Hematopoietic multipotent progenitor cell treated with erythropoietin and hydrocortisone succinate and interleukin-3 and kit ligand, for 4 days (in vitro differentiated cells): ENCODE measurements around the gene GIMD1.
"Not testable (repeated sequence)": the region's sequence is repeated elsewhere in the genome, so short reads cannot be mapped to it uniquely, and the experiment has no call there.

Source experiments
- DNase-seq: peaks from one replicate; pipeline ENCODE4 v3.0.0-alpha.2; 2015

GIMD1 gene

GRCh38 chr4:106344647-106344970 lies 24.0 kb downstream of the GIMD1 start:
- DNase-seq: no peak

- DNase-seq: no peak
Observed at GRCh38 chr4:106343865-106344646, 24.5 kb downstream of the GIMD1 start.

DNA sequence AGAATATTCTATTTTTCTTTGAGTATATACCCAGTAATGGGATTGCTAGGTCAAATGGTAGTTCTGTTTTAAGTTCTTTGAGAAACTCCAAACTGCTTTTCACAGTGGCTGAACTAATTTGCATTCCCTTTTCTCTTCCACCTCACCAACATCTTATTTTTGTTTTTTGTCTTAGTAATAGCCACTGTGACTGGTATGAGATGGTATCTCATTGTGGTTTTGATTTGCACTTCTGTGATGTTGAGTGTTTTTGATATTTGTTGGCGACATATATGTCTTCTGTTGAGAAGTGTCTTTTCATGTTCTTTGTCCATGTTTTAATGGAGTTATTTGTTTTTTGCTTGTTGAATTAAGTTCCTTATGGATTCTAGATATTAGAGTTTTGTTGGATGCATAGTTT lies 27.8 kb downstream of the GIMD1 start:
- peak; percentile 11 for DNase-seq

GRCh38 chr4:106339431-106339830 lies 29.1 kb downstream of the GIMD1 start:
- no peak for DNase-seq

DNA sequence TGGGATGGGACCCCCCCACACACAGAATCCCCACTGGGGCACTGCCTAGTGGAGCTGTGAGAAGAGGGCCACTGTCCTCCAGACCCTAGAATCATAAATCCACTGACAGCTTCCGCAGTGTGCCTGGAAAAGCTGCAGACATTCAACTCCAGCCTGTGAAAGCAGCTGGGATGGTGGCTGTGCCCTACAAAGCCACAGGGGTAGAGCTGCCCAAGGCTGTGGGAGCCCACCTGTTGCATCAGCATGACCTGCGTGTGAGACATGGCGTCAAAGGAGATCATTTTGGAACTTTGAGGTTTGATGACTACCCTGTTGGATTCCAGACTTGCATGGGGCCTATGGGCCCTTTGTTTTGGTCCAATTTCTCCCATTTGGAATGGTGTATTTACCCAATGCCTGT lies 29.9 kb downstream of the GIMD1 start:
- no peak for DNase-seq

DNA sequence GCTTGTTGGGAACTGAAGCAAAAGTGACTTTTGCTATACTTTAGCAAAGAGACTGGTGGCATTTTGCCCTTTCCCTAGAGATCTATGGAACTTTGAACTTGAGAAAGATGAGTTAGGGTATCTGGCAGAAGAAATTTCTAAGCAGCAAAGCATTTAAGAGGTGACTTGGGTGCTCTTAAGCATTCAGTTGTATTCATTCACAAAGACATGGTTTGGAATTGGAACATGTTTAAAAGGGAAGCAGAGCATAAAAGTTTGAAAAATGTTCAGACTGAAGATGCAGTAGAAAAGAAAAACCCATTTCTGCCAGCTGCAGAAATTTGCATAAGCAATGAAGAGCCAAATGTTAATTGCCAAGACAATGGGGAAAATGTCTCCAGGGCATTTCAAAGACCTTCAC lies 30.7 kb downstream of the GIMD1 start:
- no peak for DNase-seq

- DNase-seq: no peak
Observed at GRCh38 chr4:106336618-106337017, 32.0 kb downstream of the GIMD1 start.

DNA sequence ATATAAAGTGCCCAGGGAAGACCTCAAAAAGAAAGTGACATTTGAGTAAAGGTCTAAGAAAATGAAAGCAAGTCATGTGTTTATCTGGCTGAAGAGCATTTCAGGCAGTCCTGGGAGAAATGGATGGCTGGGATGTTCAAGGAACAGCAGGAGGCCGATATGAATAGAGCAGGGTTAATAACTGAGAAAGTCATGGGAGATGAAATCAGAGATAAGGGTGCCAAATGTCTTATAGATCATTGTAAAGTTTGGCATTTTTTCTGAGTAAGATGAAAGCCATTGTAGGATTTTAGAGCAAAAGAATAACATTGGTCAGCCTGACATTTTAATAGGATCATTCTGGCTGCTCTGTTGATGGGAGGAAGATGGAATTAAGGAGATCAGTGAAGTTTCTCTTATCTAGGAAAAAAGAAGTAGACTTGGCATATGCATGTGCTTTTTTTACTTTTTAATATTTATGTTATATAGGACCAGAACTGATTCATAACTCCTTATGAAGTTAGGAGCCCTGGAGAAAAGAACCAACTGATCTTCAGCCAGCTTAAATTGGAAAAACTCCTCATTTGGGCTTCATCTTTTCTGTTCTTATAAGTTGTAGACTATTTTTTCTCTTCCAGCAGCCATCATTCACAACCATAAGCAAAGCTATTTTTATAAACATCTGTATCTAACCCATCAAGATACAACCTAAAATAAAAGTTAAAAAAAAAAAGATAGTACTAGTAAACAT lies 33.7 kb downstream of the GIMD1 start:
- DNase-seq: no peak

DNA sequence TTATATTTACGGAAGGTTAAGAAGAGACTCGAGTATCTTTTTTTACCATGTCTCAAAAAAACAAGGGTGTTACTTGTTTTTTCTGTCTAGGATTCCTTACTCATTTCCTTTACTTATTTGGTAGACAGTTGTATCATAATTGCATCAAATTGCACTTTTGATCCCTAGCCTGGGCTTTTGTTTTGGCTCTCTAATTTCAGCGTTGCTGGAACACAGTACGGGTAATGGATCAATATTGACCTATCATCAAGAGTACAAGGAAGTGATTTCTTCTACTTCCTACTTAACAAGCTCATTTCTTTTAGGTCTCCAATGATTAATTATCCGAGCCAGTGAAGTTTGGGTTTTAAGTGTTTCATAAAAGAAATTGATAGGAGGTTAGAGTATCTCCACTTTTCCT lies 35.4 kb downstream of the GIMD1 start:
- no peak for DNase-seq

DNA sequence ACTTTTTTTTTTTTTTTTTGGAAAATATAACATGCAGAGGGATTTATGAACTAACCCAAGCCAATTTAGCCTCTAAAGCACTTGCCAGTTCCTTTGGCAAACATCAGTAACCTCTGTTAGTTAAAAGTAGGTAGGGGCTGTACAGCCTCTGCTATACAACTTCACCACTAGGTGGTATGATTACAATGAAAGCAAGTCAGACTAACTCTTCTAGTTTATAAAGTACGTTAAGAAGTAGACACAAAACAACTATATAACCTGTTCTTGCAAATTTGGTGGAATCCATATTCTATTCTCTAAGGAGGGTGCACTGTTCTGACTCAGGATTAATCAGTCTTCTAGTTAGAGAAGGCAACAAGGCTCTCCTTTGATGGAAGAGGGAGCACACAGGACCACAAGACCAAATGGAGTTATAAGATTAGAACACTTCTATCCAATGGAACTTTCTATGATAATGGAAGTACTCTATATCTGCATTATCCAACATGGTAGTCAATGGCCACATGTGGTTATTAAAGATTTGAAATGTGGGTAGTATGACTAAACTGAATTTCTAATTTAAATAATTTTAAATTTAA lies 39.4 kb downstream of the GIMD1 start:
- DNase-seq: peak; percentile 70

GRCh38 chr4:106325800-106326199 lies 42.8 kb downstream of the GIMD1 start:
- no peak for DNase-seq

- no peak for DNase-seq
Observed at GRCh38 chr4:106323119-106323518, 45.5 kb downstream of the GIMD1 start.

DNA sequence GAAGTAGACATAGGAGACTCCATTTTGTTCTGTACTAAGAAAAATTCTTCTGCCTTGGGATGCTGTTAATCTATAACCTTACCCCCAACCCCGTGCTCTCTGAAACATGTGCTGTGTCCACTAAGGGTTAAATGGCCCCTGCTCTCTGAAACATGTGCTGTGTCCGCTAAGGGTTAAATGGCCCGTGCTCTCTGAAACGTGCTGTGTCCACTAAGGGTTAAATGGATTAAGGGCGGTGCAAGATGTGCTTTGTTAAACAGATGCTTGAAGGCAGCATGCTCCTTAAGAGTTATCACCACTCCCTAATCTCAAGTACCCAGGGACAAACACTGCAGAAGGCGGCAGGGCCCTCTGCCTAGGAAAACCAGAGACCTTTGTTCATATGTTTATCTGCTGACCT lies 46.8 kb downstream of the GIMD1 start:
- DNase-seq: not testable (repeated sequence)

DNA sequence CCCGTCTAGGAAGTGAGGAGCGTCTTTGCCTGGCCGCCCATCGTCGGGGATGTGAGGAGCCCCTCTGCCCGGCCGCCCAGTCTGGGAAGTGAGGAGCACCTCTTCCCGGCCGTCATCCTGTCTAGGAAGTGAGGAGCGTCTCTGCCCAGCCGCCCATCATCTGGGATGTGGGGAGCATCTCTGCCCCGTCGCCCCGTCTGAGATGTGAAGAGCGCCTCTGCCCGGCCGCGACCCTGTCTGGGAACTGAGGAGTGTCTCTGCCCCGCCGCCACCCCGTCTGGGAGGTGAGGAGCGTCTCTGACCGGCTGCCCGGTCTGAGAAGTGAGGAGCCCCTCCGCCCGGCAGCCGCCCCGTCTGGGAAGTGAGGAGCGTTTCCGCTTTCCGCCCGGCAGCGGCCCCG lies 47.4 kb downstream of the GIMD1 start:
- DNase-seq: not testable (repeated sequence)

GRCh38 chr4:106320235-106320634 lies 48.3 kb downstream of the GIMD1 start:
- no peak for DNase-seq

DNA sequence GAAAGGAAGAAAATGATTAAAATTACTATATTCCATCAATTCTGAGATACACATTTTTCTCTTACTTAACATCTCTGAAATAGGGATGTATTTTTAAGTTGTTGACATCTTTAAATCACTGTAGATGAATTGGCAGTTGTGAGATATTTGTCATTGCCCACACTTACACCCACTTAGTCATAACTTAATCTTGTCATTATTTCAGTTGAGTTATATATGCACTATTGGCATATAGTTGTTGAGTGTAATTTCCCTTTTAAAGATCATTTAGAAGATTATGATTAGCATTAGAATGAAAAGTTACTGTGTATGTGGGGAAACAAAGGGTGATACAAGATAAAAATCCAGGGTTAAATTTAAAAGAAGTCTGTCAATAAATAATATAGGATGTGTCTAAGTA lies 50.1 kb downstream of the GIMD1 start:
- DNase-seq: no peak

GRCh38 chr4:106317815-106318214 lies 50.8 kb downstream of the GIMD1 start:
- no peak for DNase-seq

GRCh38 chr4:106316773-106317409 lies 51.7 kb downstream of the GIMD1 start:
- DNase-seq: peak; percentile 29

- DNase-seq: peak; percentile 96
Observed at GRCh38 chr4:106315968-106316772, 52.4 kb downstream of the GIMD1 start, which contains the start of the genes AIMP1 and TBCK. AIMP1 (plus strand) TSS chr4:106316550; CDS start chr4:106325010, 8,460 bp downstream. TBCK (minus strand) TSS chr4:106316209; CDS start chr4:106308960, 7,249 bp downstream.

DNA sequence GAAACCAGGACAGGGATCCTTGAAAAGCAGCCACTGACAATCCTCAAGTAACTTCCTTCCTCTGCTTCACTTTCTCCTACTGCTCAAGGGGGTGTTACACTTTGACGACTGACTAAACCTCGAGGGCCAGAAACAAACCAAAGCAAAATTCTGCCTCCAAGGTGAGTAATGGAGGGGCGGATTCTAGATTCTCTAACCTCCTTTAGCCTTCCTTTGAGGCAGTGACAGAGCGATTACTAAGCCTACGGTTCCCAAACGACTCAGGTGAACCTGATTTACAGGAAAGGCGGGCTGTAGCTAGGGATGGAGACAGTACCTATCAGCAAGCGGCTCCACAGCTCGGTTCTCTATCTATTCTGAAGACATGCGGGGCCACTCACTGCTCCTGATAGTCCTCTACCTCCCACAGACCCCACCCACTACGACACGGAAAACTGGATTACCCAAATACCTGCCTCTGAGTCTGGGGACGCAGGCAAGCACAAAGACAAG lies 53.1 kb downstream of the GIMD1 start:
- DNase-seq: peak; percentile 56

GRCh38 chr4:106314960-106315359 lies 53.6 kb downstream of the GIMD1 start:
- DNase-seq: peak; percentile 14

DNA sequence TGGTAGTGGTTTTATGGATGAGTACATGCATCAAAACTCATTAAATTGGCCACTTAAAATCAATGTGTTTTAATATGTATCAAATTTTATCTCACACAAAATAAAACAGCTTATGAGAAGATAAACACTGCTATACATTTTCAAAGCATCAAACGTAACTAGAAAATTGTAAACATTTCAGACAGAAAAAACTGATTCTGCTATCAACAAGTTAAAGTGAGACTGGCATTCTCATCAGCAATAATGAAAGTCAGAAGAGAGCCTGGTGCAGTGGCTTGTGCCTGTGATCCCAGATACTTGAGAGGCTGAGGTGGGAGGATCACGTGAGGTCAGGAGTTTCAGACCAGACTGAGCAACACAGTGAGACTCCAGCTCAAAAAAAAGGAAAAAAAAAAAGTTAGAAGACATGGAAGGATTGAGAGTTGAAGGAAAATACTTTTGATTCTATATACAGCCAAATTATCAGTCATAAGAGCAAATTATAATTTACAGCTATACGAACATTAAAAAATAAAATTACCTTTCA lies 55.5 kb downstream of the GIMD1 start:
- no peak for DNase-seq
